H1 (cell line): ENCODE data around the gene GPC6. TPM values are rescaled to one million over a fixed set of nuclear protein-coding genes. Genes with fewer than 3 reads are reported as not detected.

Source experiments
- BCL11A ChIP-seq, 2 experiments: IDR thresholded peaks; one replicate each; pipeline ENCODE4 v1.6.1; 2011; ENCODE audit warnings: low read depth in 2 of 2, low read length in 2 of 2, mild to moderate bottlenecking in 2 of 2
- EGR1 ChIP-seq: IDR thresholded peaks from 2 replicates; pipeline ENCODE4 v1.6.1; 2011; ENCODE audit warnings: low read depth, low read length, borderline replicate concordance
- NRF1 ChIP-seq: IDR thresholded peaks from 2 replicates; pipeline ENCODE4 v1.6.1; 2011; ENCODE audit warnings: mild to moderate bottlenecking, low read depth, low read length, improper control_type of control experiment
- polyA plus RNA-seq, 7 experiments: library from polyadenylated mRNA; depleted of rRNA in 3 of 7; stranded (reverse) in 5 of 7; unstranded in 2 of 7; fragments of >200 nt in 5 of 7; fragments of 200-250 nt in 2 of 7; gene quantifications; 1 replicate in 5 of 7; 2 replicates in 1 of 7; 4 replicates in 1 of 7; pipeline versions ENCODE4 v1.2.1 to v1.2.3, GENCODE V29; 2011 to 2013; ENCODE audit warnings: missing spikeins in 2 of 7, mixed read lengths in 2 of 7
- total RNA-seq: library from RNA; stranded (reverse); fragmentation: NEBNext Ultra II Directional; extraction: Animal tissue kit (Norgen Biotek cat#: 25700); gene quantifications from 2 replicates; pipeline ENCODE4 v1.2.1, GENCODE V29; 2021
- TF ChIP-seq, protein P1 (sequence below): IDR thresholded peaks from 2 replicates; pipeline ENCODE4 v1.6.1; 2011; ENCODE audit warnings: low read length, improper control_type of control experiment

The GPC6 gene
- total and polyA plus RNA-seq, 2 of the 8 experiments (the other 6 are each of a cell fraction or from before 2014, with no cell fraction given) = 5.4 to 12.0 TPM

DNA sequence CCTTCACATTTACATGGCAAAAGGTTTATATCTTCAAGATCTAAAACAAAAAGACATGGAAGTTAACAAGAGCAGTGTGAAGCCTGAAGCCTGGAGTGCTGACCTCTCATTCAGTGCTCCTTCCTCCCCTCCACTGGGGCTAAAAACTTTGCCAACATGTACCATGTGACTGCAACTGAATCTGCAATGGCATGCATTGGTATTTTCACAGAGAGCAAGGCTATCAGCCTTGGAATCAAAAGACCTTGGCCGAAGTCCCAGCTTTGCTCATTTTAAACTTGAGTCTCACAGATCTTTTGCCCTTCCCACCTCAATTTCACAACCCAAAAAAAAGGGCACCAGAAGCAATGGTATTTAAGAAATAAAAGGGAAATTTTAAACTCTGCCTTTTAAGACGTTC, 927.8 kb downstream of the GPC6 start (continued):
- TF ChIP-seq, protein P1, sequence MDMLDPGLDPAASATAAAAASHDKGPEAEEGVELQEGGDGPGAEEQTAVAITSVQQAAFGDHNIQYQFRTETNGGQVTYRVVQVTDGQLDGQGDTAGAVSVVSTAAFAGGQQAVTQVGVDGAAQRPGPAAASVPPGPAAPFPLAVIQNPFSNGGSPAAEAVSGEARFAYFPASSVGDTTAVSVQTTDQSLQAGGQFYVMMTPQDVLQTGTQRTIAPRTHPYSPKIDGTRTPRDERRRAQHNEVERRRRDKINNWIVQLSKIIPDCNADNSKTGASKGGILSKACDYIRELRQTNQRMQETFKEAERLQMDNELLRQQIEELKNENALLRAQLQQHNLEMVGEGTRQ = no peak
- no peak for TF ChIP-seq NRF1
- TF ChIP-seq BCL11A (IDR thresholded peaks at IDR 0.05; ENCODE audit: low read depth in 2 of 2, low read length in 2 of 2) = no peak
- TF ChIP-seq EGR1 = no peak
